GM12801 (cell line): ENCODE results near the gene MFAP5.

Experiments
- TF ChIP-seq, protein P1 (sequence below): IDR thresholded peaks from one replicate; pipeline ENCODE4 v1.5.1; 2011; ENCODE audit warnings: control low read depth; ENCODE audit not compliant: insufficient read length; ENCODE audit errors: extremely low read depth

Gene MFAP5

DNA sequence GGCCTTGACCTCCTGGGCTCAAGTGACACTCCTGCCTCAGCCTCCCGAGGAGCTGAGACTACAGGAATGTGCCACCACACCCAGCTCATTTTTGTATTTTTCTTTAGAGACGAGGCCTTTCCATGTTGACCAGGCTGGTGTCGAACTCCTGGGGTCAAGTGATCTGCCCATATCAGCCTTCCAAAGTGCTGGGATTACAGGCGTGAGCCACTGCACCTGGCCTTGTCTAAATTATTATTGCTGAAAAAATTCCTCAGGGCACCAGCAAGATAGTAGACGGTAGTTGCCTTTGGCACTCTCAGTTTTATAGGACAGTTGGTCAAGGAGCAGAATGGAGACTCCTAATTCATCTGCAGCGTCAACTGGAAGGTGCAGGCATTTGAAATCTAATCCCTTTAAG lies 47.4 kb downstream of the MFAP5 start:
- TF ChIP-seq, protein P1, sequence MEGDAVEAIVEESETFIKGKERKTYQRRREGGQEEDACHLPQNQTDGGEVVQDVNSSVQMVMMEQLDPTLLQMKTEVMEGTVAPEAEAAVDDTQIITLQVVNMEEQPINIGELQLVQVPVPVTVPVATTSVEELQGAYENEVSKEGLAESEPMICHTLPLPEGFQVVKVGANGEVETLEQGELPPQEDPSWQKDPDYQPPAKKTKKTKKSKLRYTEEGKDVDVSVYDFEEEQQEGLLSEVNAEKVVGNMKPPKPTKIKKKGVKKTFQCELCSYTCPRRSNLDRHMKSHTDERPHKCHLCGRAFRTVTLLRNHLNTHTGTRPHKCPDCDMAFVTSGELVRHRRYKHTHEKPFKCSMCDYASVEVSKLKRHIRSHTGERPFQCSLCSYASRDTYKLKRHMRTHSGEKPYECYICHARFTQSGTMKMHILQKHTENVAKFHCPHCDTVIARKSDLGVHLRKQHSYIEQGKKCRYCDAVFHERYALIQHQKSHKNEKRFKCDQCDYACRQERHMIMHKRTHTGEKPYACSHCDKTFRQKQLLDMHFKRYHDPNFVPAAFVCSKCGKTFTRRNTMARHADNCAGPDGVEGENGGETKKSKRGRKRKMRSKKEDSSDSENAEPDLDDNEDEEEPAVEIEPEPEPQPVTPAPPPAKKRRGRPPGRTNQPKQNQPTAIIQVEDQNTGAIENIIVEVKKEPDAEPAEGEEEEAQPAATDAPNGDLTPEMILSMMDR: no peak

DNA sequence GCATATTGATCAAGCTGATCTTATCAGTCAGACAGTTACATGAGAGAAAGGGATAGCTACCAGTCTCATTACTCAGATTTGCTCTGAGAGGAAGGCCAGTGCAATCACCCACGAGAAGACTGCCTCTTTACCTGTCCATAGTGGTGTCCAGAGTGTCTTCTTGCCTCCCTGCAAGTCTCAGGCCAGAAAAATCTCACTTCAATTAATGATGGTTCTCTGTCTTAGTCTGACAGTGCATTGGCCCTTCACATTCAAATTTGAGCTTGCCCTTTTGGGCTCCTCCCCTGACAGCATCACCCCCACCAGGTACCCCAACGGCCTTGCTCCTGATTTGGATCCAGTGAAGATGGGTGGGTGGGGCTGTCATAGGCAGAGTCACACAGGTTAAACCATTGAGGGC lies 50.0 kb downstream of the MFAP5 start, which contains the start of gene AICDA:
Gene AICDA, minus strand, starts transcription at position 231 of the 400 bp plus-strand sequence. Its CDS starts 92 bp downstream, at position 139.
- TF ChIP-seq, protein P1: no peak

DNA sequence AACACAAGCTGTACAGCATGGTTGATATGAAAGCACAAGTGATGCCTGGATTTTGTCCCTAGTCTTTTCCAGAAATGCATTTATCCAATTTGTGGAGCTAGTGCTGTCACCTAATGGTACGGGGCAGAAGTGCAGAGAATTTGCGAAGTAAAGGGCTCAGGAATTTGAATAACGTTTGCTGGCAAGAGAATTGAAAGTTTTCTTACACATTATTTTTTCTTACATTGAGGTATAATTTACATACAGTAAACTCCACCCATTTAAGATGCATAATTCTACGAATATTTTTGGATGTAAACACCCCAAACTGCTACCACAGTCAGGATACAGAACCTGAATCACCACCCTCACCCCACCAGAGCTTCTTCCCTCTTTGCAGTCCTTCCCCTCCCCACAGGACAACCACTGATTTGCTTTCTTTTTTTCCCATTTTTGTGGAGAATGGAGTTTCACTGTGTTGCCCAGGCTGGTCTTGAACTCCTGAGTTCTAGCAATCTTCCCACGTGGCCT lies 53.5 kb downstream of the MFAP5 start:
- TF ChIP-seq, protein P1: no peak

DNA sequence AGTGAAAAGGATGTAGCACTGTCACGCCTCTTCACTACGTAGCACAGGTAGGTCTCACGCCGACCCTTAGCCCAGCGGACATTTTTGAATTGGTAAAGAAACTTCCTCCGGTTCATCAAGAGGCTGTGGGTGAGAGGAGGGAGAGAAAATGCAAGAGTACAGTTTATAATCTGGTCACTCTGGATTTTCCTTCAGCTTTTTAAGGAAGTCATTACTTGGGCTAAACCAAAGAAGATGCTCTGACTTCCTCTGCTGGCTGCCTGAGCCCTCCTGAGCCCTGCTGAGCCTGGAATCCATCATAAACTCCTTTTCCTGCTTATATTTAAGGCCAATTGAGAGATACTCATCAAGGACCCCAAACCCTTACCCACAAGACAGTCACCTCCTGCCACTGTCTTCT lies 55.7 kb downstream of the MFAP5 start:
- TF ChIP-seq, protein P1: no peak

DNA sequence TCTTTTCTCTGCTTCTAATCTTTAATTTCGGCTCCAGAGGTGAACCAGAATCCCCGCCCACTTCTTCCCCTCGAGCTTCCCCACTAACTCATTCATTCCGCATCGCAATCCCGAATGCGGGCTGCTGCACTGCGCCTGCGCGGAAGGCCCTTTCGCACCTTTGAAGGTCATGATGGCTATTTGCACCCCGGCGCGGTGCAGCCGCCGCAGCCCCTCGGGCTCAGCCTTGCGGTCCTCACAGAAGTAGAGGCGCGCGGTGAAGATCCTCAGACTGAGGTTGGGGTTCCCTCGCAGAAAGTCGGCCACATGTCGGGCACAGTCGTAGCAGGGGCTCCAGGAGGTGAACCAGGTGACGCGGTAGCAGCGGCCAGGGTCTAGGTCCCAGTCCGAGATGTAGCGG lies 57.6 kb downstream of the MFAP5 start:
- TF ChIP-seq, protein P1: no peak

DNA sequence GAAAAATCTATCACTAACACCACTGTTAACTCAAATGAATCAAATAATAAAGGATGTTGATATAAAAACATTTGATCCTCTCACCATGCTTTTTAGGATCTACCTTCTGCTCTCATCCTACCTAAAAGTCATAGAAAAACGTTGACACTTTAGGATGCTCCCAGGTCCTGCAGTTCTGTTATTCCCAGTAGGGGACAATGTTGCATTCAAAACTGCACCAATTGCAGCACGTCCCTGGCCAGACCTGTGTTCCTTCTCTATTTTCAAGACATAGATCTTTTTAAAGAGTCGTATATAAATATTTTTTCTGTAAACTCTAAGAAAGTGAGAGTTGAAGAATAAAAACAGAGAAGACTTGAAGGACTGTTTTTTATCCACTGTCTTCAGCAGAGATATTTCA lies 58.8 kb downstream of the MFAP5 start:
- TF ChIP-seq, protein P1: no peak

DNA sequence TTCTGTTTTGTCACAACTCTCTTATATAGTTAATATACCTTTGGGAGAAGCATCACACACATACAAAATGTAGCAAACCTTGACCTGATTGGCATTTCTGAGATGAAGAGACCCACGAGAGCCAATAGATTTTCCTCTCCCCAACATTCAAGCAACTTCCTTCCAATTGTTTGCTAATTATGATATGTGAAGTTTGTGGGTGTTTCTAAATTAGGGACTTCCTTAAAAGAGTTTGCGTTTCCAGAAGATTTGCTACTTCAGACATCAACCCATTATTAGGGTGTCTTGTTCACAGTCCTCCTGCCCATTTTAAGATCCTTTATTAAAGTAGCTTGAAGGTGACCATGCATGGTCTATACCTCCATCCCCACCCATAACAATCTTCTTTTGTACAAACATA lies 59.3 kb downstream of the MFAP5 start:
- TF ChIP-seq, protein P1: no peak

DNA sequence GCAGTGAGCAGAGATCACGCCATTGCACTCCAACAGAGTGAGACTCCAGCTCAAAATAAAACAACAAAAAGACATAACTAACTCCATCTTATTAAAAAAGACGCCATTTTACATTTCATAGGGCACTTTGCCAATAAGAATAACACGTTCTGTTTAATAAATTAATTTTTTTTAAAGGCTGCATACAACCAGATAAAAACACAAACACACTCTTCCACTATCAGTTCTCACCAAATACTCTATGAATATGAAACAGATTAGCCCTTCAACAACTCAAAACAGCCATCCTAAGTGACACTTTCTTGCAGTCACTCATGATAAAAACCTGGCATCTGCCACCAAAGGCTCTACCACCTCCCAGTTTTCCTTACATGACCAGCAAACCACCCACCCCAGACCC lies 66.1 kb downstream of the MFAP5 start:
- TF ChIP-seq, protein P1: no peak
